Activated naive CD8-positive, alpha-beta T cell treated with anti-CD3 and anti-CD28 coated beads, Interleukin-2, amount 10 ng/mL, durations not matched to agents 7 days and 5 days (primary cell): ENCODE data around the gene CXCL12. TPM values are rescaled to one million over a fixed set of nuclear protein-coding genes. Genes with fewer than 3 reads are reported as not detected.

Experiments used
- ATAC-seq: fragments of 150-1000 bp; cut with Tn5 transposase; one replicate; pipeline ENCODE4 v1.10.0; 2021; ENCODE audit warnings: low read depth, moderate library complexity
- POLR2A ChIA-PET: fragments of 350-600 bp; sonication (Branson Sonifier 250); formaldehyde crosslinking; loops from one replicate; lab custom pipeline; 2021; ENCODE audit warnings: antibody characterized with exemption; lab: Charles Lee
- DNase-seq: peaks from one replicate; pipeline ENCODE4 v3.0.0; 2021
- H3K27ac Mint-ChIP-seq: one replicate; pipeline ENCODE4 v1.8.0; 2022; ENCODE audit warnings: mild to moderate bottlenecking, mixed read lengths
- H3K27me3 Mint-ChIP-seq: one replicate; pipeline ENCODE4 v1.8.0; 2022; ENCODE audit warnings: mild to moderate bottlenecking, moderate library complexity, mixed read lengths
- H3K36me3 Mint-ChIP-seq: one replicate; pipeline ENCODE4 v1.8.0; 2021; ENCODE audit warnings: mild to moderate bottlenecking, mixed read lengths
- H3K4me1 Mint-ChIP-seq: one replicate; pipeline ENCODE4 v1.8.0; 2021; ENCODE audit warnings: mixed read lengths
- H3K4me3 Mint-ChIP-seq: one replicate; pipeline ENCODE4 v1.8.0; 2022; ENCODE audit warnings: mild to moderate bottlenecking, moderate library complexity, mixed read lengths
- H3K9me3 Mint-ChIP-seq: one replicate; pipeline ENCODE4 v1.8.0; 2021; ENCODE audit warnings: mixed read lengths
- total RNA-seq, 2 experiments: library from RNA; stranded (reverse); gene quantifications; one replicate each; pipeline ENCODE4 v1.2.3, GENCODE V29; 2021

Gene CXCL12
- total RNA-seq, 2 experiments from 2014 or later: not detected

GRCh38 chr10:44356139-44357022, 28.5 kb downstream of the CXCL12 start:
- H3K4me1 Mint-ChIP-seq: no peaks in the 10 kb centered on the region
- H3K4me3 Mint-ChIP-seq: no peak overlapping the region
- POLR2A ChIA-PET: no interaction called here
- no peak overlapping the region for H3K27ac Mint-ChIP-seq
- no peak for DNase-seq
- H3K36me3 Mint-ChIP-seq: no peaks in the 10 kb centered on the region
- H3K27me3 Mint-ChIP-seq: no peaks in the 10 kb centered on the region
- ATAC-seq: no peak
- H3K9me3 Mint-ChIP-seq: no peaks in the 10 kb centered on the region

GRCh38 chr10:44355630-44356029, 29.3 kb downstream of the CXCL12 start:
- DNase-seq (no peak), ATAC-seq (no peak)
- Mint-ChIP-seq H3K4me1 (no peaks in the 10 kb centered on the region), H3K27ac (no peak overlapping the region), H3K36me3 (no peaks in the 10 kb centered on the region), H3K9me3 (no peaks in the 10 kb centered on the region), H3K4me3 (no peak overlapping the region), H3K27me3 (no peaks in the 10 kb centered on the region)
- POLR2A ChIA-PET: no interaction called here

GRCh38 chr10:44354771-44355170, 30.1 kb downstream of the CXCL12 start:
- DNase-seq (no peak), ATAC-seq (no peak)
- Mint-ChIP-seq H3K4me3 (no peak overlapping the region), H3K9me3 (no peaks in the 10 kb centered on the region), H3K4me1 (no peaks in the 10 kb centered on the region), H3K27ac (no peak overlapping the region), H3K36me3 (no peaks in the 10 kb centered on the region), H3K27me3 (no peaks in the 10 kb centered on the region)
- POLR2A ChIA-PET: no interaction called here

GRCh38 chr10:44353721-44354120, 31.2 kb downstream of the CXCL12 start:
- ATAC-seq (no peak), DNase-seq (no peak)
- Mint-ChIP-seq H3K9me3 (no peaks in the 10 kb centered on the region), H3K4me1 (no peaks in the 10 kb centered on the region), H3K4me3 (no peak overlapping the region), H3K36me3 (no peaks in the 10 kb centered on the region), H3K27ac (no peak overlapping the region), H3K27me3 (no peaks in the 10 kb centered on the region)
- POLR2A ChIA-PET: no interaction called here

GRCh38 chr10:44353128-44353390, 31.8 kb downstream of the CXCL12 start:
- Mint-ChIP-seq H3K4me1 (no peaks in the 10 kb centered on the region), H3K27me3 (no peaks in the 10 kb centered on the region), H3K9me3 (no peaks in the 10 kb centered on the region), H3K36me3 (no peaks in the 10 kb centered on the region), H3K27ac (no peak overlapping the region), H3K4me3 (no peak overlapping the region)
- ATAC-seq: no peak
- no peak for DNase-seq
- POLR2A ChIA-PET: no interaction called here

GRCh38 chr10:44352316-44353127, 32.4 kb downstream of the CXCL12 start:
- no peaks in the 10 kb centered on the region for H3K4me1 Mint-ChIP-seq
- H3K4me3 Mint-ChIP-seq: no peak overlapping the region
- no peaks in the 10 kb centered on the region for H3K36me3 Mint-ChIP-seq
- no peak overlapping the region for H3K27ac Mint-ChIP-seq
- no peak for DNase-seq
- H3K27me3 Mint-ChIP-seq: no peaks in the 10 kb centered on the region
- no peaks in the 10 kb centered on the region for H3K9me3 Mint-ChIP-seq
- ATAC-seq: no peak
- POLR2A ChIA-PET: no interaction called here

GRCh38 chr10:44348496-44348895, 36.4 kb downstream of the CXCL12 start:
- ATAC-seq (no peak), DNase-seq (no peak)
- H3K27me3 Mint-ChIP-seq: peaks cover 2% of the 10 kb centered on the region
- no peaks in the 10 kb centered on the region for H3K9me3 Mint-ChIP-seq
- H3K27ac Mint-ChIP-seq: no peak overlapping the region
- no peaks in the 10 kb centered on the region for H3K4me1 Mint-ChIP-seq
- no peaks in the 10 kb centered on the region for H3K36me3 Mint-ChIP-seq
- no peak overlapping the region for H3K4me3 Mint-ChIP-seq
- POLR2A ChIA-PET: no interaction called here

GRCh38 chr10:44347609-44348400, 37.1 kb downstream of the CXCL12 start:
- Mint-ChIP-seq H3K36me3 (no peaks in the 10 kb centered on the region), H3K27ac (no peak overlapping the region), H3K9me3 (no peaks in the 10 kb centered on the region), H3K4me3 (no peak overlapping the region), H3K4me1 (no peaks in the 10 kb centered on the region), H3K27me3 (peaks cover 2% of the 10 kb centered on the region)
- no peak for DNase-seq
- POLR2A ChIA-PET: no interaction called here
- no peak for ATAC-seq

- ATAC-seq (no peak), DNase-seq (no peak)
- H3K27ac Mint-ChIP-seq: no peak overlapping the region
- peaks cover 2% of the 10 kb centered on the region for H3K27me3 Mint-ChIP-seq
- no peak overlapping the region for H3K4me3 Mint-ChIP-seq
- H3K4me1 Mint-ChIP-seq: no peaks in the 10 kb centered on the region
- no peaks in the 10 kb centered on the region for H3K36me3 Mint-ChIP-seq
- POLR2A ChIA-PET: no interaction called here
- no peaks in the 10 kb centered on the region for H3K9me3 Mint-ChIP-seq
Measured at GRCh38 chr10:44344727-44345126, 40.2 kb downstream of the CXCL12 start.

- Mint-ChIP-seq H3K27ac (no peak overlapping the region), H3K9me3 (no peaks in the 10 kb centered on the region), H3K4me1 (no peaks in the 10 kb centered on the region), H3K27me3 (peaks cover 2% of the 10 kb centered on the region), H3K36me3 (no peaks in the 10 kb centered on the region), H3K4me3 (no peak overlapping the region)
- no peak for DNase-seq
- no peak for ATAC-seq
- POLR2A ChIA-PET: no interaction called here
Measured at GRCh38 chr10:44343843-44344242, 41.1 kb downstream of the CXCL12 start.

- Mint-ChIP-seq H3K36me3 (no peaks in the 10 kb centered on the region), H3K27ac (no peak overlapping the region), H3K4me1 (no peaks in the 10 kb centered on the region), H3K9me3 (no peaks in the 10 kb centered on the region), H3K4me3 (no peak overlapping the region), H3K27me3 (peaks cover 2% of the 10 kb centered on the region)
- DNase-seq (no peak), ATAC-seq (no peak)
- POLR2A ChIA-PET: no interaction called here
Measured at GRCh38 chr10:44341886-44342285, 43.0 kb downstream of the CXCL12 start.

GRCh38 chr10:44340557-44340956, 44.3 kb downstream of the CXCL12 start:
- H3K4me1 Mint-ChIP-seq: no peaks in the 10 kb centered on the region
- POLR2A ChIA-PET: no interaction called here

GRCh38 chr10:44339218-44339617, 45.7 kb downstream of the CXCL12 start:
- Mint-ChIP-seq H3K27ac (no peak overlapping the region), H3K27me3 (peaks cover 1% of the 10 kb centered on the region), H3K4me1 (no peaks in the 10 kb centered on the region), H3K36me3 (no peaks in the 10 kb centered on the region), H3K9me3 (no peaks in the 10 kb centered on the region), H3K4me3 (no peak overlapping the region)
- DNase-seq (no peak), ATAC-seq (no peak)
- POLR2A ChIA-PET: no interaction called here

More at GRCh38 chr10:44340557-44340956, 44.3 kb downstream of the CXCL12 start:
- ATAC-seq (no peak), DNase-seq (no peak)
- Mint-ChIP-seq H3K36me3 (no peaks in the 10 kb centered on the region), H3K9me3 (no peaks in the 10 kb centered on the region), H3K27ac (no peak overlapping the region), H3K4me3 (no peak overlapping the region), H3K27me3 (peaks cover 2% of the 10 kb centered on the region)
